ENCODE results near the gene SLCO3A1.
"Not testable (repeated sequence)": the region's sequence is repeated elsewhere in the genome, so short reads cannot be mapped to it uniquely, and the experiment has no call there.

- not testable (repeated sequence) for TF ChIP-seq FOXA1 (IDR thresholded peaks at IDR 0.05); RAD21 (IDR thresholded peaks at IDR 0.05); GABPA (IDR thresholded peaks at IDR 0.05 in 1 of 2, conservative IDR thresholded peaks at IDR 0.05 in 1 of 2)
Observed at GRCh38 chr15:91963747-91964146, 110.2 kb downstream of the SLCO3A1 start.
